Ishikawa (cell line): Measurements from ENCODE around the gene TBC1D22A.

Experiments used
- CEBPB ChIP-seq: IDR thresholded peaks from 2 replicates; pipeline ENCODE4 v1.6.1; 2012
- CREB1 ChIP-seq: IDR thresholded peaks from 2 replicates; pipeline ENCODE4 v1.6.1; 2012; ENCODE audit warnings: low read depth
- EGR1 ChIP-seq: IDR thresholded peaks from 2 replicates; pipeline ENCODE4 v1.6.1; 2012
- EP300 ChIP-seq: IDR thresholded peaks from 2 replicates; pipeline ENCODE4 v1.6.1; 2012; ENCODE audit warnings: borderline replicate concordance
- FOXM1 ChIP-seq: IDR thresholded peaks from 2 replicates; pipeline ENCODE4 v1.6.1; 2012; ENCODE audit warnings: low read depth, borderline replicate concordance
- MAX ChIP-seq: IDR thresholded peaks from 2 replicates; pipeline ENCODE4 v1.6.1; 2012
- NFIC ChIP-seq: IDR thresholded peaks from 2 replicates; pipeline ENCODE4 v1.6.1; 2012
- RAD21 ChIP-seq: IDR thresholded peaks from 2 replicates; pipeline ENCODE4 v1.6.1; 2012; ENCODE audit warnings: low read depth
- REST ChIP-seq: IDR thresholded peaks from 2 replicates; pipeline ENCODE4 v1.6.1; 2012; ENCODE audit warnings: low read depth, mild to moderate bottlenecking
- TAF1 ChIP-seq: IDR thresholded peaks from 2 replicates; pipeline ENCODE4 v1.6.1; 2012; ENCODE audit warnings: low read depth, mild to moderate bottlenecking
- TCF12 ChIP-seq: IDR thresholded peaks from 2 replicates; pipeline ENCODE4 v1.6.1; 2012; ENCODE audit warnings: low read depth
- TEAD4 ChIP-seq: IDR thresholded peaks from 2 replicates; pipeline ENCODE4 v1.6.1; 2012
- YY1 ChIP-seq: IDR thresholded peaks from 2 replicates; pipeline ENCODE4 v1.6.1; 2012; ENCODE audit warnings: low read depth
- ZBTB7A ChIP-seq: IDR thresholded peaks from 2 replicates; pipeline ENCODE4 v1.6.1; 2012; ENCODE audit warnings: low read depth
- TF ChIP-seq, protein P1 (sequence below): IDR thresholded peaks from 2 replicates; pipeline ENCODE4 v1.6.1; 2012

Gene TBC1D22A

DNA sequence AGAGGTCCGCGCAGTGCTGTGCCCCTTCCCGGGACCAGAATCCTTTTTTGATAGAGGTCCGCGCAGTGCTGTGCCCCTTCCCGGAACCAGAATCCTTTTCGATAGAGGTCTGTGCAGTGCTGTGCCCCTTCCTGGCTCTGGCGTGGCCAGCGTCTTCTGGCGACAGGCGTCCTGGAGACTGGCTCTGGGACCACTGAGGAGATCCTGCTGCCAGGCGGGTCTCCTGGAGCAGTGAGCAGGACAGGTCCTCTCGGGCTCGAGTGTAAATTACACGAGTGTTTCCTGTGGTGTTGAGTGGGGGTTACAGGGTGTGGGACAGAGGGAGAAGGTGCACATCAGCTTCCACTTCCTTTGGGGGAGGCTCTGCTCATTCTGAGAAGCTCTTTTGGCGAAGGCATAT lies 98.1 kb downstream of the TBC1D22A start:
- TF ChIP-seq YY1, result no peak
- TF ChIP-seq EGR1, result no peak
- TF ChIP-seq REST, result no peak
- TF ChIP-seq ZBTB7A, result no peak
- TF ChIP-seq EP300, result no peak
- no peak for TF ChIP-seq CEBPB
- TF ChIP-seq FOXM1, result no peak
- TF ChIP-seq CREB1, result no peak
- no peak for TF ChIP-seq TAF1

GRCh38 chr22:46861468-46862367 lies 99.3 kb downstream of the TBC1D22A start:
- TF ChIP-seq MAX, result no peak
- TF ChIP-seq, protein P1, sequence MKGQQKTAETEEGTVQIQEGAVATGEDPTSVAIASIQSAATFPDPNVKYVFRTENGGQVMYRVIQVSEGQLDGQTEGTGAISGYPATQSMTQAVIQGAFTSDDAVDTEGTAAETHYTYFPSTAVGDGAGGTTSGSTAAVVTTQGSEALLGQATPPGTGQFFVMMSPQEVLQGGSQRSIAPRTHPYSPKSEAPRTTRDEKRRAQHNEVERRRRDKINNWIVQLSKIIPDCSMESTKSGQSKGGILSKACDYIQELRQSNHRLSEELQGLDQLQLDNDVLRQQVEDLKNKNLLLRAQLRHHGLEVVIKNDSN, result no peak
- TF ChIP-seq REST, result no peak
- no peak for TF ChIP-seq CREB1
- no peak for TF ChIP-seq TAF1
- TF ChIP-seq ZBTB7A, result no peak
- no peak for TF ChIP-seq EGR1
- no peak for TF ChIP-seq TCF12
- no peak for TF ChIP-seq TEAD4
- no peak for TF ChIP-seq CEBPB
- TF ChIP-seq FOXM1, result no peak
- no peak for TF ChIP-seq YY1
- no peak for TF ChIP-seq NFIC
- no peak for TF ChIP-seq RAD21

DNA sequence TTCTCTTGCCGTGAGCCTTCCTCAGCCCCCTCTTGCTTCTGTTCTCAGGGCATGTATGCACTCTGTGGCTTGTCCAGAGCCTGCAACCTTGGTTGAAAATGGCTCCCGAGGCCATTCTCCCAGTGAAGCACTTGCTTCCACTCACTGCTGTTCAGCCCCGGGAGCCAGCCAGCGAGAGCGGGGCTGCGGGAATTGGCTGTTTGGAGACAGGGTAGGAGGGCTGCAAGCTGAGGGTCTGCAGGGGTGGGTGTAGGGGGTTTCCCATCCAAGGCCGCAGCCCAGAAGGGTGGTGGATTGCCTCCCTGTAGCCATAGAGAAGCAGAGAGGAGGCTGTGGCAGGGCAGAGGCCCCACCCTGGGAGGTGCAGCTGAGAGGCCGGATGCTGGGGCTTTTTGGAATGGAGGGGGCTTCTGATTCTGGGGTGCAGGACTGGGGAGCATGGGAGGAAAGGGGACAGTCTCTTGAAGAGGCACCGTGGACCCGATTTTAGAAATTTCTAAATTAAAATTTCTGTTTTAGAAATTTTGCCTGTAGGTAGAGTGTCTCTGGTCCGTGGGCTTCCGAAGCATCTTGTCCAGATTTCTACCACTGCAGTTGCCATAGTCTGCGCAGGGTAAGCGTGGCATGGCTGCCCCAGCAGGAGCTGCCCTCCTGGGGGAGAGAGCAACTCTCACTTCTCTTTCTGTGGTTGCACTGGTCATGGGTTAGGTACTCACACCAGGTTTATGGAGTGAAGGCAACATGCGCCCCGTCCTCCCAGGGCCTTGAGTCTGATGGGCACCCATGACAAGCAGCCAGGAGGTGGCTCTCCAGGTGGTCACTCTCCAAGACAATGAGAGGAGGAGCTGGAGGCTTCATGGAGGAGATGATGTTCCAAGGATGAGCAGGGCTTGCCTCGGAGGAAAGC lies 100.2 kb downstream of the TBC1D22A start:
- TF ChIP-seq CREB1 (no peak), ZBTB7A (no peak), FOXM1 (no peak), YY1 (no peak), MAX (no peak), TAF1 (no peak), EGR1 (no peak), EP300 (no peak), TCF12 (no peak), RAD21 (no peak), TEAD4 (no peak), REST (no peak), CEBPB (no peak), NFIC (no peak)
- TF ChIP-seq, protein P1, result no peak

GRCh38 chr22:46863794-46864193 lies 101.3 kb downstream of the TBC1D22A start:
- TF ChIP-seq EP300 (no peak), NFIC (no peak)
